Measurements from ENCODE around the gene DENND11.
"Not testable (repeated sequence)": the region's sequence is repeated elsewhere in the genome, so short reads cannot be mapped to it uniquely, and the experiment has no call there.

Gene DENND11

DNA sequence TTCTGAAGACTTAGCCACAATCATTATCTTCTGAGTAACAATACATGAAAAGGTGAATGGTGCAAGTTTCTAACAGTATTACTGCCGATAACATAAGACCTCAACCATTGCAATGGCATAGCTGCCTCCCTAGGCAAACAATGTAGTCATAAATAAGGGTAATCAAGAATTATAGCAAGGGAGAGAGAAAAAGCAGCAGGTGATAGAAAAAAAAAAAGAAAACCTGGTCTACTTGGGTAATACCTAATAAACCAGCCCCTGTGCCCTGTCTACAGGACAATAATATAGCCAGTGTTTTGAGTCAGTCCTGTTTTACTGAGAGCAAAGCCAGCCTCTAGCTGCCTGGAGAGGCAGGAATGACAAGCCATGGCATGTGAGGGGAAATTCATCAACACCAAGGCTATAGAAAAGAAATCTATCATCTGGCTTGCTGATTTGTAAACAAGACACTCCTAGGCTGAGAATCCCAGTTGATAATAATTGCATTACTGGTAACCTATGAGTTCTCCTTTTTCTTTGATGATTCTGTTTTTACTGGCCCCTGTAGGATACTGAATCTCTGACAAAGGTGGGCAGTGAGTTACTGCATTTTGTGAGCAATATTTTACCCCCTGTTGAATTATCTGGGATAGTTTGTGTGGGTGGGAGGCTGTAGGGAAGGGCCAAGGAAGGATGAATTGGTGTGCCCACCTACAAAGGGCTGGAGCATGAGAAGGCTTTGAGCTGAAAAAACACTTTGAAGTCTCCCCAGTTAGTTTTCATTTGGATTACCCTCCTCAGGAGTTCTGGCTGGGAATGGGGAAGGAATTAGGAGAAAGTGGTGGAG, 4.5 kb upstream of the DENND11 start:
- no peak for DNase-seq

DNA sequence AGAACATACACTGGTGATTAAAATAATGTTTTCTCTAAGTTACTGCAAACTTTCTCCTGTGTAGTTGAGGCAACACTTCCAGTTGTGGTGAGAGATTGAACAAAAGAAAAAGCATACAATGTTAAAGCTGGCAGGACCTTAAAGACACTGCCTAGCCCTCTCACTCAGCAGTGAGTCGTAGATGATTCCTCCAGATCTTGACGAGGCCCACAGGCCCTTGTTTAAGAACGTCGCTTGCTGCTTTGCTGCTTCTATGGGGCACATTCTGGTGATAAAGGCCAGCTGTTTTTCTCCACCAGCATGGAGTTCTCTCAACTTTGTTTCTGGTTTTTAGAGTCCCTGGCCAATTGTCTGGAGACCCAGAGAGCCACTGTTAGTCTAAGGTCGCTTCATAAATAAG, 2.8 kb upstream of the DENND11 start:
- no peak for DNase-seq

DNA sequence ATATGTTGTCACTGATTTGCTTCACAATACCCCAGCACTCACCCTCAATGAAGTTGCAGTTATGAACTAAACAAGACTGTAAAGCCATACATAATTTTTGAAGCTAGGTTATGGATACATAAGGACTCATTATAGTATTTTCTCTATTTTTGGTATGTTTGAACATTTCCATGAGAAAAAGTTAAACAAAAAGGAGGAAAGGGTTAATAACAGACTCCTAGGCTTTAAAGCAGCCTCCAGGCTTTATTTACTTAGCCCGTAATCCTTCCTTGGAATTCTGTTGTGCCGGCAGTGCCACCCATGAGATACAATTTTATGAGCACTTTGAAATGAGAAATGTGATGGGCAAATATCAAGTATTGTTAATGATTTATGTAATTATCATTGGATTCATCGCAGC, 2.1 kb upstream of the DENND11 start:
- no peak for DNase-seq

DNA sequence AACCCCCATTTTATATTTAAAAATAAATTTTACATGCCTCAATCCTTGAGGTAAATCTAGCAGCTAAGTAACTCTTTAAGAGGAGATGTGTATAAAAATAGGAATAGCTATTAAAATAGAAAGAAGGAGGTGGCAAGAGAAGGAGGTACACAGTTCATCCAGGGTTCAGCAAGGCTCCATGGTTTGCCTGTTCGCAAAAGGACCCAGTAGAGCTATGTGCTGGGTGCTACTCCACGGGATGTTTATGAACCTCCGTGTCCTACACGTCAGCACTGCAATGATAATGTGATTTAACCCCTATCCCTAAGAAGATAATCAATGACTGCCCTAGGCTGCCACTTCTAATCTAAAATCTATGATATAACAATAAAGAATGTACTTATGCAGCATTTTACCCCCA, 926 bp upstream of the DENND11 start:
- no peak for DNase-seq

DNA sequence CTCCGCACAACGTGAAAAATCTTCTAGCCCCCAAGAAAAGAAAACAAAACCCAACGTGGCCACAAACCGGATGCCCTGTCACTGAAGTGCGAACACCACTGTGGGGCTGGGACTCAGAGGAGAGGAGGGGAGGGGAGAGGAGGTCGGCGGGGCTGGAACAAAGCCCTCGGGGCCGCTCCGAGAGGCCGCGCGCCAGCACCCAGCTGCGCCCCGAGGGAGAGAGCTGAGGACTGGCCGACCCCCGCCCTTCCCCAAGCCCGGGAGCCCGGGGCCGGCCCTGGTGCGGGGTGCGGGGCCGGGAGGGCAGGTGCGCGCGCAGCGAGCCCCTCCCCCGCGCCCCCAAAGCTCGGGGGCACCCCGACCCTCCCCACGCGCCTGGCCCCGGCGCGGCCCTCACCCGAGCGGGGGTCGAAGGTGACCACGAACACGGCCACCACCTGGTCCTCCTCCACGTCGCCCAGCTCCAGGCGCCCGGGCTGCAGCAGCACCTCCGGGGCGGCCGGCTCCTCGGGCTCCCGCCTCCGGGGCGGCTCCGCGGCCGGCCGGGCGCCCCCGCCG, 398 bp downstream of the DENND11 start:
- DNase-seq = peak; percentile 58

DNA sequence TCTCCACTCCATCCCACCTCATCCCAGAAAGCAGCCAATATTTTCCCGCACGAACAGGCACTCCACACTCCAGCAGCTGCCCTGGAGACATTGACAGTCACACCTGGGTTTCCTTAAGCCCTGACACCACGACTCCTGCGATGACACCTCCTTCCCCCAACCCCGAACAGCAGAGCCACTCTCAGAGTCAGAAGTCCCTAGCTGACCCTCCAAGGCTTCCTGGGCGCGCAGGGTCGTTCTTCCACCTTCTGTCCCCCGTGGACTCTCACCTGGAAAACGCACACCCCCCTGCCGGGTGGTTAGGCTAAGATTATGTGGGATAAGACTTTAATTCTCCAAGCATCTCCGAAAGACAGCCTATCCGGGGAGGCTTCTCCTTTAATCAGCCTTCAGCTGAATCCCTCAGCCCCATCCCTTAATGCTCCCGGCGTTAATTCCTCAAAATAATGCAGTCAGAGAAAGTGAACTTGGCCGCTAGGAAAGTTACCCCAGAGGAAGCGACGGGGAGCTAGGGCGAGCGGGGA, 1.1 kb downstream of the DENND11 start:
- DNase-seq = no peak

DNA sequence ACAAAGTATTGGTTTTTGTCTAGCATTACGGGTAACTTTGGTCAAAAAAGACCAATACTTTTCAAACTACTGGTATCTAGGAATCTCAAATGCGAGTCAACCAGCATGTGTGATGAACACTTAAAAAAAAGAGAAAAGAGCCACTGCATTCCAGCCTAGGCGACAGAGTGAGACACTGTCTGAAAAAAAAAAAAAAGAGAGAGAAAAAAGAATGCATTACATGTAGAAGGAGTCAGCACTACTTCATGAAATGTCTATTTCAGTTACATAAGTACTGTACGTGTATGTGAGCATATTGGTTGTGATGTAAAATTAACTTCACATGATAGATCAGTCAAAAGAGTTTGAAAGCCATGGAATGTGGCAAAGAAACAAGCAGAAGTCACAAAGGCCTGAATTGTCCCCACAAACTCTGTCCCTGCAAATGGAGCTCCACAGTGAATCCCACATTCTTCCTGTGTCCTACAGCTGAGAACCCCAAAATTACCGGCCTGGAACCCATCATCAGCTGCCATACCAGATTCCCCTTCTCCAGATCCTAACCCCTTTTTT, 1.6 kb downstream of the DENND11 start:
- DNase-seq = no peak

DNA sequence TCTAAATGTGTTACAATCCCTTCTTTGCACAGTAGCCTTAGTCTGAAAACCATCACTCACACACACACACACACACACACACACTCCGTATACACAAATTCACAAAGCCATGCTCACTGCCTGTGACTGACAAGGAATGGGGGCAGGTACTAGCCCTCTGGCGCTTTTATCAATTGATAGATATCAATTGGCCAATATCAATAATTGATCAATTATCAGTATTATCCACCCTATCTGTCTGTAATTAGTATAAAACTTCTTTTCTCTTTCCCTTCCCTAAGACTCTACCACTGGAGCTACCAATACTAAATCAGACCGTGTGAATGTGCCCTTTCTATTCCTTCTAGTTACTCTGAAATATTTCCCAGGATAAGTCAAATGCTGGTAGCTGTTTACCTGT, 2.1 kb downstream of the DENND11 start:
- no peak for DNase-seq

DNA sequence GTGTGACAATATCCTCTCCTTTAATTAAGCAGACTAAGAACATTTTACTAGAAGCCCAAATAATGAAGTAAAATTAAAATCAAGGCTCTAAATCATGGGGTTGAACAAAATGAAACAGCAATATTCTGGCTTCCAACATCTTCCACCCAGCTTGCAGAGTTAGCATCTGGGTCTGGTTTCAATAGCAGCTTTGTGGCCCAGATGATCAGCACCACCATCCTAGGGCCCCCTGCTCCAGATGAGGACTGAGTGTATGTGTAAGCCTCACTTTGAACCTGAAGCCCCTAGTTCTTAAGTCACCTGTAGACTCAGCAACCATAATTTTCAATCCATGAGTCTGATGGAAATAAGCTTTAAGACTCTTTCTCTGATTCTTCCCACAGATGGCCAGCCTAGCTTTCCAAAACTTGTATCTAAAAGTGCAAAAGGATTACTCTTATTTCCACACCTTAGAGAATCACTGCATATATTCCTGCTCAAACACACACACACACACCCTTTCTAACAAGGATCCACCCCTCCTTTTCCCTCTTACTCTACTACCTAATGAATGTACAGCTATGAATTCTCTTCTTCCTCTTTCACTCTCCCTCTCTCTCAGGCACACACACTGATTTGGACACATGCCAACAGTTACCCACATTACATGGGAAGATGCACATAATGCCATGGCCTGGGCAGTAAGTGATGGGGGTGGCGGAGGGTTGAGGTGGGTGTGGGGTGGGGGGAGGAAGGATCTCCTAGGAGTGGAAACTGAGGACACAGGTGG, 3.5 kb downstream of the DENND11 start:
- DNase-seq = no peak

DNA sequence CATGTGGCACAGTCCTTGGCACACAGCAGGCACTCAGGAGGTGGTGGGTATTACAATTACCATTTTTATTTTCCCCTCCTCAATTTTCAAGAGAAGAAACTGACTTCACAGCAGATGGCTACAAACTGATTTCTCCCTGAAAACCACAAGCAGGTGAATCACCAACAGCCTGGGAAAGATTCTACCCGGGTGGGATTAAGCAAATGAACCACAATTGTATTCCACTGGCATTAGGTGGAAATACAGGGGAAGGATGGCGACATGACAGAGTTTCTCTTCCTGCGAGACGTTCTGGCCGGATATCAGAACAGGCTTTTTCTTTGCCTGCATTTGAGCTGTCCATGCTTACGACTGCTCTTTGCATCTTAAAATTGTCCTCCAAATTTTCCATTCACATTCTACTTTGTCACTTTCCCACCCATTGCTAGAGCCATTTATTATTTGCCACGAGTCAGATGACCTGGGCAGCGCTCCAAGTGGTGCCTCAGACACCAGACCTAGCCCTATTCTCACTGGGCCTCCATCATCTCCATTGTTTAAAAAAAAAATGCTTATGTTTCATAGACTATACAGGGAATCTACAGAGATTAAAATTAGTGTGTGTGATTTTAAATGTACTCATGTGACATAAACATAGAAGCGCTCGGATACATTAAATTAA, 4.6 kb downstream of the DENND11 start:
- no peak for DNase-seq

DNA sequence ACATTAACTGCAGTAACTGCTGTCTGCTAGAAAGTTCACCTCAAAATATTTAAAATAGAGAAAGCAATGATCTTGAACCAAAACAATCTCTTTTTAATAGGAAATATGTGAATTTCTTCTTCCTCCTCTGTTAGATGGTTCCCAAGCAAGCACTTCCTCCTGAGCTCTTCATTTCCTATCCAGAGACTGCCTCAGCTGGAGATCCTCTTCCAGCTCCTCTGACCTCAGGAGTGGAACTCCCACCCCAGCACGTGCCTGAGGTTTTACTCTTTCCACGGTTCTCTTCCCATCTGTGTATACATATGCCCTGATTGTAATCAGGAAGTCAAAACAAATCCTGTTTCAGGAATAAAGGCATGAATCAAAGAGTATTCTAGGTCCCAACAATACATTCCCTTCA, 5.6 kb downstream of the DENND11 start:
- no peak for DNase-seq

DNA sequence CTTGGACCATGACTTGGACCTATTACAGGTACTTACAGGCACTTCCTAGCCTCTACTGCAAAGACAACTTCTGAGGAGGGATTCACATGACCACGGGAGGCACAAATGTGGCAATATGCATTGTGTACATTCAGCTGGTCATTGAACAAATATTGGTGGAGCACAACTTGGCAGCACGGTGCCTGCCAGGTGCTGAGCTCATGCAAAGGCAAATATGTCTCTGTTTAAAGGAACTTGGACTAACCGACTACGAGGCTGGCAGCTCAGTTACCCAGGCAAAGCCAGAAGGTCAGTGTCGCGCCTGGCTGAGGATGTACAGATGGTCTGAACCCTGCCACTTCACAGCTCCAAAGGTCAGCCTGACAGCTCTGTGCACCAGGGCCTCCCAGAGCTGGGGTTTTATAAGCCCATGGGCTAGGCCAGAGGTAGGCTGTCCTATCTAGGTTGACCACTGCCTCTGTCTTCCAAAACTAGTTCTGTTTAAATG, 6.1 kb downstream of the DENND11 start:
- DNase-seq = no peak

DNA sequence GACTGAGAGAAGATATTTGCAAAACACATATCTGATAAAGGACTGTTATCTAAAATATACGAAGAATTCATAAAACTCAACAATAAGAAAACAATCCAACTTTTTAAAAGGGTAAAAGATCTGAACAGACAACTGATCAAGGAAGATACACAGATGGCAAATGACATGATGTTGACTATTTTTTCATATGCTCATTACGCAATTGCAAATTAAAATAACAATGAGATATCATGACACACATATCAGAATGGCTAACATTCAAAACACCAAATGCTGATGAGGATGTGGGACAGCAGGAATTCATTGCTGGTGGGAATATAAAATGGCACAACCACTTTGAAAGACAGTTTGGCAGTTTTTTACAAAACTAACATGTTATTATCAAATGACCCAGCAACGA, 8.9 kb downstream of the DENND11 start:
- DNase-seq = no peak

DNA sequence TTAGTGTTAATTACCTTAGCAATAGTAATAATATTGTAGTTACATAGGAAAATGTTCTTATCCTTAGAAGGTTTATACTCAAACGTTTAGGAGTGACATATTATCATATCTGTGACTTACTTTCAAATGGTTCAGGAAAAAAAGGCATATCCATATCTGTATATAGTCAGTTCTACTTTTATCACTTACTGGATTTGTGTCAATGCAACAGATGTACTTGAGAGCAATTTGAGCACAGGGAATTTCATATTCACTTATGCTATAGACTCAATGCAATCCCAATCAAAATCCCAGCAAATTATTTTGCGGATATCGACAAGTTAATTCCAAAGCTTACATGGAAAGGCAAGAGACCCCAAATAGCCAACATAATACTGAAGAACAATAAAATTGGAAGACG, 10.0 kb downstream of the DENND11 start:
- DNase-seq = no peak

DNA sequence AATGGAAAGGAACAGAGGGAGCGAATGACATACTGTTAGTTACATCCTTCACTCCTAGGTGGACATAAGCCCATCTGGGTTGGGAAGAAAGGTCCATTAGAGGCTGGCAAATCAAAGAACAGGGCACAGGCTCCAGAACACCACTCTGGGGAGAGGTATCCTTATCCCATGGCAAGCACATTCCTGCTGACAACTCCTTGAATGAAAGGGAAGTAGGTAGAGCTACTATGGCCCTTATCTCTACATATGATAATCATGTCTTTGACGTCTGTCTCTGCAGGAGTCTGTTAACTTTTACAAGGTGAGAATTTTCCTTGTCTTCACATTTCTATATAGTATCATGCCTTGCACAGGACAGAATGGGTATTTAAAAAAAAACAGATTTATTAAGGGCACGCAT, 10.4 kb downstream of the DENND11 start:
- DNase-seq = no peak

DNA sequence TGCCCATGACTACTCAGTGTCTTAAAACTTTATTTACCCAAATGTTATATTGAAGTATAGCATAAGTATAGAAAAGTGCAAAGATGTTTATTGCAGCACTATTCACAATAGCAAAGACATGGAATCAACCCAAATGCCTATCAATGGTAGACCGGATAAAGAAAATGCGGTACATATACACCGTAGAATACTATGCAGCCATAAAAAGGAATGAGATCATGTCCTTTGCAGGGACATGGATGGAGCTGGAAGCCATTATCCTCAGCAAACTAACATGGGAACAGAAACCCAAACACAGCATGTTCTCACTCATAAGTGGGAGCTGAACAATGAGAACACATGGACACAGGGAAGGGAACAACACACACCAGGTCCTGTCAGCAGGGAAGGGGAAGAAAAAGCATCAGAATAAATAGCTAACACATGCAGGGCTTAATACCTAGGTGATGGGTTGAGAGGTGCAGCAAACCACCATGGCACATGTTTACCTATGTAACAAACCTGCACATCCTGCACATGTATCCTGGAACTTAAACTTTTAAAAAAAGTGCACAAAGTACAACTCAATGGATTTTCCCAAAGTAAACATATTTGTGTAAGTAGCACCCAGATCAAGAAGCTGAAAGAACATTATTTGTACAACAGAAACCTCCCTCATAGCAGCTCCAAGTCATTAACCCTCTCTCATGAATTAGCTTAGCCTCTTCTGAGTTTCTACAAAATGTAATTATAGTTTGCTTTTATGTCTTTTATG, 12.7 kb downstream of the DENND11 start:
- DNase-seq = not testable (repeated sequence)

DNA sequence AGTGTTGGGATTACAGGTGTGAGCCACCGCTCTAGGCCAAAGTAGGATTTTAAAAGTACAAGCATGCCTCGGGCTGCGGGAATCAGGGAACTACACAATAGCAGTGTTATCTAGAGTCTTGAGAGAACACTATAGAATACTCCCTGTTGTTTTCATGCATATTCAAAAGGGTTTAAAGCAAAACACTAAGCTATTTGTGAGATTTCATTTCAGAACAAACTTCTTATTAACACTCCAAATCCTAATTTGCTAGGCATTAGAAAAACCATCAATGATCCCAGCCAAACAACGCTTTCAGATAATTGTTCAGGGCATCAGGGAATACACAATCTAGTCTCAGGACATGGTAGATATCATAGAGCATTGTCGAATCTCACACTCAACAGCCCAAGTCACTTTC, 13.9 kb downstream of the DENND11 start:
- no peak for DNase-seq

DNA sequence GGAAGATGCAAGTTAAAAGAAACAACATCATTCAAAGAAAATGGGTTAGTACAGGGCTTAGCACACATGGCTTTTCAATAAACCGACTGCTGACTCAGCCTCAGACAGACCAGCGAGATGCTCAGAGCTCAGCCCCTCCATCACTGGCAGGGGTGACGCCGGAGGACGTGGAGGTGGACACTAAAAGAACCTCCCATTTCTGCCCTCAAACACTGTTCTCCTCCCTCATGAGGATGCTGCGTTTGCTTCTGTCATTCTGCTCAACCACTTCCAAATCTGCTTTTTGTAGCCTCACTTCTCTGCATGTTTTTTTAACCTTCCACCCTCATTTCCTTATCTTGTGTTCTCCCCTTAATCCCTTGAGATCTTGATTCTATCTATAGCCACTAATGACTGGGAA, 15.3 kb downstream of the DENND11 start:
- no peak for DNase-seq

DNA sequence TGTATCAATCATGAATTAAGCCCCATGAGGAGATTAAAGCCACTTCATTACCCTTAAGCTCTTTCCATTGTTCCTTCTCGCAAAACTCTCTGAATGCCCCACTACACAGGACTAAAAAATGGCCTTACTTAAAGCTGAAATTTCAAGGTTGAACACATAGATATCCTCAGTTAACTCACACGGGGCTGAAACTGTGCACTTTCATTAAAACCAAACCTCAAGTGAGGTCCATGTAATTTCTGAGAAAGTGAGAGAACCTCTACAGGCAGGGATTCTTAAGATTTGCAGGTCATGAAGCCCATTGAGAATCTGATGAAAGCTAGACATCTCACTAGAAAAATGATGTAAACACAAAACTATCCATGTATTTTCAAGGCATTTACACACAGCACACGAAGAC, 15.9 kb downstream of the DENND11 start:
- no peak for DNase-seq

DNA sequence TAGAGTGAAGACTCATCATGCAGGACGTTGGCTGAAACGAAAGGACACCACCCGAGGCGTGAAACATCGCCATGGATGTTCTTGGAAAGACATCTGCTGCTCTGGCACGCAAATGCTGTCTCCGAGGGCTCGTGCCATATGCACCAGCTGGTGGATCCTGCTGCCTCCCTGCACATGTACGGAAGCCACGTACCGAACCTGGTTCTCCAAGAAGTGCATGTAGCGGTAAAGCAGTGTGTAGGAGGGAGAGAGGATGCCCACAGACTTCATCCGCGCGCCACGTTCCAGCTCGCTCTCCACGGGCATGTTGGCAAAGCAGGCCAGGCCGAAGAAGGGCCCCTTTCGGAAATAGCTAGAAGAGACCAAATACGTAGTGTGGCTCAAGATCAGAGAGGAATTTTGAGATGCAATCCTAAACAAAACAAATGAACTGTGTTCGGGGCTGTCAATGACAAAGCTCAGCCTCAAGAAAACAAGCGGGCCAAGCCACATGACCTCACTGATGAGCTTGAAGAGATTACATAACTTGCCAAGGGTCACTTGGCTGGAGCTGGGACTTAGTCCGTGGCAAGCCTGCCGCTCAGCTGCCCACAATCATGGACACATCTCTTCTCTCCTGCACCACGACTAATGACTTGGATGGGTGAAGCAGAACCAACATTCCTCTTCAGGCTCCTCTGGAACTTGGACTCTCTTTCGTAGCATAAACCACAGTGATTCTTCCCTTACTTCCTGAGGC, 16.5 kb downstream of the DENND11 start:
- no peak for DNase-seq

DNA sequence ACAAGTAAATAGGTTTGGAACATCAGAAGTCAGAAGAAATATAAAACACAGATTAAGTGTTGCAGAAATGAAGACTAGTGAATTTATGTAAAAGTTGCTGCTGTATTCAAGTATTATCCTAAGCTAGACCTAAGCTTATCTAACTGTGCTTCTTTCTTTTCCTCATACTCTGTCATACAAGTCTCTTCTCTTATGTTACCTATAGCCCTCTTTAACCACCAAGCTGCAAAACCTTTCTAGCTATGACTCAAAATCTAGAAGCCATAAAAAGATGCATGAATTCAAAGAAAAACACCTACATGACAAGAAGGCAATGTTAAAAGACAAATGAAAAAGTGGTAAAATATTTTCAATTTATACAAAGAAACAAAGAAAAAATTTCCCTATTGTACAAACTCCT, 23.0 kb downstream of the DENND11 start:
- no peak for DNase-seq

Measured in activated CD4-positive, alpha-beta T cell treated with anti-CD3 and anti-CD28 coated beads, Interleukin-2, amount 50 U/mL, for 1 hour (primary cell).